Mucosa of descending colon (tissue), 3 donors: ENCODE measurements around the gene HTT-AS. TPM values are rescaled to one million over a fixed set of nuclear protein-coding genes. Genes with fewer than 3 reads are reported as not detected.
A peak's percentile ranks its signal among the peaks of the same experiment; 100 is the strongest.
"Not testable (repeated sequence)": the region's sequence is repeated elsewhere in the genome, so short reads cannot be mapped to it uniquely, and the experiment has no call there.

Source experiments
- ATAC-seq: fragments of 200-7000 bp; cut with Tn5 transposase; one replicate; pipeline ENCODE4 v1.9.1; 2020; ENCODE audit warnings: mild to moderate bottlenecking, moderate library complexity
- DNase-seq, 3 donors: peaks; one replicate each; pipeline ENCODE4 v3.0.0-alpha.2; 2020
- H3K36me3 ChIP-seq: fragments of 200-600 bp; one replicate; pipeline ENCODE4 v1.8.0; 2021; ENCODE audit warnings: low read depth, mild to moderate bottlenecking
- H3K4me1 ChIP-seq: fragments of 200-600 bp; one replicate; pipeline ENCODE4 v1.8.0; 2021; ENCODE audit warnings: low read depth, mild to moderate bottlenecking
- H3K4me3 ChIP-seq: fragments of 200-600 bp; one replicate; pipeline ENCODE4 v1.8.0; 2021; ENCODE audit warnings: mild to moderate bottlenecking
- H3K9me3 ChIP-seq: fragments of 200-600 bp; one replicate; pipeline ENCODE4 v1.8.0; 2021; ENCODE audit warnings: mild to moderate bottlenecking
- CTCF ChIP-seq: fragments of 200-600 bp; IDR thresholded peaks from one replicate; pipeline ENCODE4 v1.8.0; 2022; ENCODE audit warnings: antibody characterized with exemption, mild to moderate bottlenecking
- intact Hi-C, 2 donors: fragments of 100-400 bp; cut with DNase I in 1 of 2; cut with micrococcal nuclease in 1 of 2; formaldehyde crosslinking; loops; one replicate each; pipeline versions ENCODE4 v1.11.0 to v1.11.1; 2022; cut with DNase I, micrococcal nuclease
- total RNA-seq, 3 donors: library from RNA; stranded (reverse); fragmentation: NEBNext Ultra II Directional in 2 of 3; extraction: Animal tissue kit (Norgen Biotek cat#: 25700) in 2 of 3; gene quantifications; one replicate each; pipeline versions ENCODE4 v1.2.1 to v1.2.4, GENCODE V29; 2021 to 2023
- donor health status: DM: no; HTN: no; CAD: no; lungs with moderate emphysema.
- donor health status: DM: no; HTN: no; CAD: no.
- donor health status: DM: no; HTN: yes; CAD: no.

The HTT-AS gene
- total RNA-seq, 3 donors from 2014 or later, result not detected

- Histone ChIP-seq H3K4me3 (no peak overlapping the region), H3K4me1 (no peaks in the 10 kb centered on the region), H3K9me3 (no peaks in the 10 kb centered on the region), H3K36me3 (no peaks in the 10 kb centered on the region)
- ATAC-seq (no peak), DNase-seq (no peak)
- intact Hi-C loops, result no loop called here
- TF ChIP-seq CTCF, result no peak
Measured at GRCh38 chr4:3062471-3062870, 11.9 kb downstream of the HTT-AS start.

- Histone ChIP-seq H3K4me1 (no peaks in the 10 kb centered on the region), H3K4me3 (no peak overlapping the region), H3K36me3 (no peaks in the 10 kb centered on the region), H3K9me3 (peaks cover under 1% of the 10 kb centered on the region)
- TF ChIP-seq CTCF, result no peak
- DNase-seq (no peak), ATAC-seq (no peak)
- intact Hi-C loops, result no loop called here
Measured at GRCh38 chr4:3060946-3061345, 13.4 kb downstream of the HTT-AS start.

GRCh38 chr4:3059943-3060342 lies 14.4 kb downstream of the HTT-AS start:
- no peaks in the 10 kb centered on the region for H3K4me1 ChIP-seq
- H3K4me3 ChIP-seq, result no peak overlapping the region
- H3K9me3 ChIP-seq, result peaks cover 7% of the 10 kb centered on the region
- intact Hi-C loops, result no loop called here
- ATAC-seq, result no peak
- no peak for TF ChIP-seq CTCF
- no peak for DNase-seq
- H3K36me3 ChIP-seq, result no peaks in the 10 kb centered on the region

GRCh38 chr4:3054169-3054759 lies 20.1 kb downstream of the HTT-AS start:
- ATAC-seq (no peak), DNase-seq (no peak)
- Histone ChIP-seq H3K36me3 (no peaks in the 10 kb centered on the region), H3K4me3 (no peak overlapping the region), H3K4me1 (no peaks in the 10 kb centered on the region), H3K9me3 (peaks cover 14% of the 10 kb centered on the region)
- no peak for TF ChIP-seq CTCF
- intact Hi-C loops, result no loop called here

- H3K4me1 ChIP-seq, intact Hi-C loops, ATAC-seq, DNase-seq, H3K4me3 ChIP-seq, H3K36me3 ChIP-seq: not testable (repeated sequence)
- H3K9me3 ChIP-seq, result peaks cover 14% of the 10 kb centered on the region
Measured at GRCh38 chr4:3051141-3051897, 23.0 kb downstream of the HTT-AS start.

- peak; percentile 54 for TF ChIP-seq CTCF
- Histone ChIP-seq H3K4me1 (no peaks in the 10 kb centered on the region), H3K36me3 (no peaks in the 10 kb centered on the region), H3K4me3 (no peak overlapping the region), H3K9me3 (no peaks in the 10 kb centered on the region)
- DNase-seq (peak; percentile 79 to 84 (median 83)), ATAC-seq (peak; percentile 86)
- intact Hi-C loops, result no loop called here
Measured at GRCh38 chr4:3047464-3048286, 26.7 kb downstream of the HTT-AS start.
